Upper lobe of left lung (tissue), 6 donors: ENCODE measurements around the gene CFAP57. TPM values are rescaled to one million over a fixed set of nuclear protein-coding genes. Genes with fewer than 3 reads are reported as not detected.

ENCODE experiments used
- ATAC-seq, 2 donors: fragments of 200-7000 bp; cut with Tn5 transposase; one replicate each; pipeline ENCODE4 v1.9.1; 2022; ENCODE audit warnings: mild to moderate bottlenecking in 2 of 2, moderate library complexity in 2 of 2; ENCODE audit not compliant: low FRiP score in 2 of 2
- DNase-seq, 2 donors: peaks; one replicate each; pipeline ENCODE4 v3.0.0-alpha.2; 2019 to 2020
- H3K27ac ChIP-seq, 4 donors: fragments of 200-600 bp; sonication (generic); one replicate each; pipeline ENCODE4 v1.5.1; 2016 to 2019
- H3K27me3 ChIP-seq, 4 donors: fragments of 200-600 bp; sonication (generic); one replicate each; pipeline ENCODE4 v1.5.1; 2017 to 2019
- H3K36me3 ChIP-seq, 4 donors: fragments of 200-600 bp; sonication (generic); one replicate each; pipeline ENCODE4 v1.5.1; 2016 to 2019
- H3K4me1 ChIP-seq, 4 donors: fragments of 200-600 bp; sonication (generic); one replicate each; pipeline ENCODE4 v1.5.1; 2018 to 2019
- H3K4me3 ChIP-seq, 4 donors: fragments of 200-600 bp; sonication (generic); one replicate each; pipeline ENCODE4 v1.5.1; 2017 to 2019; ENCODE audit warnings: mild to moderate bottlenecking in 2 of 4, moderate library complexity in 1 of 4
- H3K9me3 ChIP-seq, 4 donors: fragments of 200-600 bp; sonication (generic); one replicate each; pipeline ENCODE4 v1.5.1; 2018 to 2019
- CTCF ChIP-seq, 6 experiments: fragments of 450-650 bp in 4 of 6; fragments of 200-600 bp in 2 of 6; sonication (generic) in 2 of 6; IDR thresholded peaks; one replicate each; pipeline ENCODE4 v1.5.1; 2016 to 2019; ENCODE audit warnings: antibody characterized with exemption in 6 of 6
- EP300 ChIP-seq, 4 donors: sonication (generic); formaldehyde crosslinking; IDR thresholded peaks; one replicate each; pipeline ENCODE4 v1.5.1; 2017; ENCODE audit warnings: antibody characterized with exemption in 4 of 4, control low read depth in 2 of 4
- POLR2A ChIP-seq, 4 donors: fragments of 450-650 bp; IDR thresholded peaks; one replicate each; pipeline ENCODE4 v1.5.1; 2016 to 2017; ENCODE audit warnings: antibody characterized with exemption in 4 of 4, mild to moderate bottlenecking in 2 of 4
- POLR2AphosphoS5 ChIP-seq, 2 donors: sonication (generic); formaldehyde crosslinking; IDR thresholded peaks; one replicate each; pipeline ENCODE4 v1.5.1; 2017; ENCODE audit warnings: antibody characterized with exemption in 2 of 2
- WGBS, 2 donors: methylation state at CpG; one replicate each; pipeline ENCODE4 v1.1.5; 2017 to 2018; 5-methylcytosine and 5-hydroxymethylcytosine counted together
- total RNA-seq, 6 donors: library from RNA; depleted of rRNA in 4 of 6; stranded (reverse); fragments of >200 nt in 4 of 6; gene quantifications; one replicate each; pipeline versions ENCODE4 v1.1.0 to v1.2.1, GENCODE V29; 2016 to 2021
- donor health status: DM: no; HTN: no; CAD: no; lungs with moderate emphysema.
- donor health status: DM: no; HTN: yes; CAD: no; lungs with severe emphysema.

Gene CFAP57
- total RNA-seq, 6 donors from 2014 or later: 0.37 to 23.1 (median 3.7) TPM

- ATAC-seq (peak; percentile 88 to 90), DNase-seq (peak; percentile 69 to 86)
- H3K27me3 ChIP-seq: no peaks in the 10 kb centered on the region
- TF ChIP-seq EP300 (IDR thresholded peaks at IDR 0.05) (peak in 2 of 4 donors; percentile 32 to 74), POLR2AphosphoS5 (IDR thresholded peaks at IDR 0.05) (no peak), CTCF (IDR thresholded peaks at IDR 0.05) (peak; percentile 91 to 98 (median 95)), POLR2A (IDR thresholded peaks at IDR 0.05) (no peak)
- no peak overlapping the region for H3K4me3 ChIP-seq
- peak overlapping the region in 2 of 4 donors; percentile 51 to 62 for H3K27ac ChIP-seq
- WGBS, 2 donors: 8 to 18% methylated on average over 5 to 10 of the region's 10 CpGs
- H3K4me1 ChIP-seq: peaks cover 0 to 17% (median 12%) of the 10 kb centered on the region in 4 donors
- no peaks in the 10 kb centered on the region for H3K36me3 ChIP-seq
- no peaks in the 10 kb centered on the region for H3K9me3 ChIP-seq
Measured at GRCh38 chr1:43227143-43227764, 55.1 kb downstream of the CFAP57 start.

- H3K36me3 ChIP-seq: no peaks in the 10 kb centered on the region
- TF ChIP-seq EP300 (IDR thresholded peaks at IDR 0.05) (no peak), POLR2AphosphoS5 (IDR thresholded peaks at IDR 0.05) (no peak), CTCF (IDR thresholded peaks at IDR 0.05) (no peak), POLR2A (IDR thresholded peaks at IDR 0.05) (no peak)
- no peaks in the 10 kb centered on the region for H3K9me3 ChIP-seq
- peak overlapping the region in 3 of 4 donors; percentile 21 to 56 (median 27) for H3K27ac ChIP-seq
- no peak overlapping the region for H3K4me3 ChIP-seq
- peaks cover 0 to 22% (median 14%) of the 10 kb centered on the region in 4 donors for H3K4me1 ChIP-seq
- H3K27me3 ChIP-seq: no peaks in the 10 kb centered on the region
- ATAC-seq (no peak), DNase-seq (no peak)
- 80 to 82% methylated on average over 6 of the region's 6 CpGs for WGBS, 2 donors
Measured at GRCh38 chr1:43229826-43230780, 58.0 kb downstream of the CFAP57 start.

GRCh38 chr1:43232074-43232473 lies 59.9 kb downstream of the CFAP57 start:
- H3K27me3 ChIP-seq: no peaks in the 10 kb centered on the region
- ATAC-seq: no peak
- no peak overlapping the region for H3K4me3 ChIP-seq
- peak overlapping the region in 1 of 4 donors; percentile 44 for H3K27ac ChIP-seq
- 52 to 56% methylated on average over 4 of the region's 4 CpGs for WGBS, 2 donors
- H3K9me3 ChIP-seq: no peaks in the 10 kb centered on the region
- TF ChIP-seq EP300 (IDR thresholded peaks at IDR 0.05): no peak
- no peak for TF ChIP-seq POLR2A (IDR thresholded peaks at IDR 0.05)
- no peak for TF ChIP-seq CTCF (IDR thresholded peaks at IDR 0.05)
- no peak for TF ChIP-seq POLR2AphosphoS5 (IDR thresholded peaks at IDR 0.05)
- H3K4me1 ChIP-seq: peaks cover 0 to 26% (median 14%) of the 10 kb centered on the region in 4 donors
- no peak for DNase-seq
- H3K36me3 ChIP-seq: no peaks in the 10 kb centered on the region

- Histone ChIP-seq H3K4me1 (peaks cover 0 to 25% (median 13%) of the 10 kb centered on the region in 4 donors), H3K27ac (peak overlapping the region in 1 of 4 donors; percentile 44), H3K36me3 (no peaks in the 10 kb centered on the region), H3K27me3 (no peaks in the 10 kb centered on the region), H3K4me3 (no peak overlapping the region), H3K9me3 (no peaks in the 10 kb centered on the region)
- ATAC-seq (no peak), DNase-seq (no peak)
- TF ChIP-seq POLR2AphosphoS5 (IDR thresholded peaks at IDR 0.05) (no peak), CTCF (IDR thresholded peaks at IDR 0.05) (no peak), EP300 (IDR thresholded peaks at IDR 0.05) (no peak), POLR2A (IDR thresholded peaks at IDR 0.05) (no peak)
- WGBS, 2 donors: 83 to 89% methylated on average over 4 of the region's 4 CpGs
Measured at GRCh38 chr1:43232482-43232881, 60.4 kb downstream of the CFAP57 start.
